Smooth muscle cell (in vitro differentiated cells): ENCODE results near the gene BDP1. TPM values are rescaled to one million over a fixed set of nuclear protein-coding genes. Genes with fewer than 3 reads are reported as not detected.
"Not testable (repeated sequence)": the region's sequence is repeated elsewhere in the genome, so short reads cannot be mapped to it uniquely, and the experiment has no call there.

Source experiments
- DNase-seq: peaks from one replicate; lab custom pipeline; 2025; ENCODE audit not compliant: unreplicated experiment; lab: John Stamatoyannopoulos, UW
- H2AFZ ChIP-seq: fragments of 200-600 bp; sonication (generic); 2 replicates; pipeline ENCODE4 v1.6.0; 2016; ENCODE audit warnings: antibody characterized with exemption, low read depth, mild to moderate bottlenecking
- H3F3A ChIP-seq: fragments of 200-600 bp; sonication (generic); 2 replicates; pipeline ENCODE4 v1.6.0; 2017; ENCODE audit warnings: antibody characterized with exemption, low read depth
- H3K27ac ChIP-seq: fragments of 200-600 bp; sonication (generic); 2 replicates; pipeline ENCODE4 v1.5.1; 2016; ENCODE audit warnings: low read depth, mild to moderate bottlenecking
- H3K27me3 ChIP-seq: fragments of 200-600 bp; sonication (generic); 2 replicates; pipeline ENCODE4 v1.6.1; 2016; ENCODE audit warnings: low read depth, mild to moderate bottlenecking
- H3K36me3 ChIP-seq: fragments of 200-600 bp; sonication (generic); 2 replicates; pipeline ENCODE4 v1.5.1; 2016; ENCODE audit warnings: low read depth
- H3K4me1 ChIP-seq: fragments of 200-600 bp; sonication (generic); 2 replicates; pipeline ENCODE4 v1.5.1; 2016; ENCODE audit warnings: low read depth
- H3K4me2 ChIP-seq: fragments of 200-600 bp; sonication (generic); 2 replicates; pipeline ENCODE4 v1.6.0; 2016; ENCODE audit warnings: mild to moderate bottlenecking
- H3K4me3 ChIP-seq: fragments of 200-600 bp; sonication (generic); 2 replicates; pipeline ENCODE4 v1.5.1; 2016; ENCODE audit warnings: mild to moderate bottlenecking
- H3K79me2 ChIP-seq: fragments of 200-600 bp; sonication (generic); 2 replicates; pipeline ENCODE4 v1.6.0; 2016; ENCODE audit warnings: low read depth, mild to moderate bottlenecking
- H3K9ac ChIP-seq: fragments of 200-600 bp; sonication (generic); 2 replicates; pipeline ENCODE4 v1.6.0; 2016; ENCODE audit warnings: low read depth
- H3K9me3 ChIP-seq: fragments of 200-600 bp; sonication (generic); replicated peaks from 2 replicates; pipeline ENCODE4 v1.5.1; 2016; ENCODE audit warnings: low read depth
- H4K20me1 ChIP-seq: fragments of 200-600 bp; sonication (generic); 2 replicates; pipeline ENCODE4 v1.6.0; 2016; ENCODE audit warnings: low read depth
- WGBS: methylation state at CpG from one replicate; pipeline ENCODE4 v1.1.7; 2016; ENCODE audit warnings: low lambda C conversion rate; 5-methylcytosine and 5-hydroxymethylcytosine counted together
- polyA plus RNA-seq: library from polyadenylated mRNA; unstranded; fragments of >200 nt; fragmentation: Nextera tagmentation; extraction: Ambion mirVana; gene quantifications from 2 replicates; pipeline ENCODE4 v1.2.1, GENCODE V29; 2016
- total RNA-seq: library from RNA; depleted of rRNA; stranded (reverse); fragments of >200 nt; gene quantifications from 2 replicates; pipeline ENCODE4 v1.2.3, GENCODE V29; 2014
- TF ChIP-seq, protein P1 (sequence below): fragments of 200-600 bp; sonication (generic); IDR thresholded peaks from 2 replicates; pipeline ENCODE4 v1.5.1; 2017; ENCODE audit warnings: borderline replicate concordance, mild to moderate bottlenecking, antibody characterized with exemption; ENCODE audit not compliant: insufficient read depth, poor library complexity, severe bottlenecking

Gene BDP1
- total and polyA plus RNA-seq, 2 experiments from 2014 or later: 13.5 to 32.8 TPM

DNA sequence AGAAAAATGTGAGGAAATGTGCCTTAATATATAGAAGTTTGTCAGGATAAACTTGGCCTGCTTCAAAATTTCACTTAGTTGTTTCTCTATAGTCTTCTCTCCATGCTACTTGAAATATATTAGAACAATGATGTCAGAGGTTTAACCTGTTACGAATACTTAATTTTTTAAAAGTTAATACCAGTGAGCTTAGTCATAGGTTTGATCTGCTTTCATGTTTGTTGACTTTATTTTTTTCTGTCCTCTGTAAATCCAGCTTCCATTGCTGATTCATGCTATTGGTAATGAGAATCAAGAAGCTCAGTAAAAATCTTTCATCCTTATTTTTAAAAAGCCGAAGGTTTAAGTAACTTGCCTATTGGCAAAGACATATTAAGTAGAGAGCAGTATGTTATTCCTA is 27.9 kb downstream of the BDP1 start:
- Histone ChIP-seq H3K9ac (peak overlapping the region; percentile 33), H3K4me3 (no peak overlapping the region), H3F3A (no peaks in the 10 kb centered on the region), H3K36me3 (peaks cover 26% of the 10 kb centered on the region), H3K9me3 (no peaks in the 10 kb centered on the region), H3K4me2 (peak overlapping the region; percentile 54), H2AFZ (no peak overlapping the region), H3K27ac (peak overlapping the region; percentile 85), H3K79me2 (peaks cover 19% of the 10 kb centered on the region), H3K27me3 (no peaks in the 10 kb centered on the region), H3K4me1 (peaks cover 3% of the 10 kb centered on the region), H4K20me1 (peaks cover 8% of the 10 kb centered on the region)
- DNase-seq: no peak
- TF ChIP-seq, protein P1, sequence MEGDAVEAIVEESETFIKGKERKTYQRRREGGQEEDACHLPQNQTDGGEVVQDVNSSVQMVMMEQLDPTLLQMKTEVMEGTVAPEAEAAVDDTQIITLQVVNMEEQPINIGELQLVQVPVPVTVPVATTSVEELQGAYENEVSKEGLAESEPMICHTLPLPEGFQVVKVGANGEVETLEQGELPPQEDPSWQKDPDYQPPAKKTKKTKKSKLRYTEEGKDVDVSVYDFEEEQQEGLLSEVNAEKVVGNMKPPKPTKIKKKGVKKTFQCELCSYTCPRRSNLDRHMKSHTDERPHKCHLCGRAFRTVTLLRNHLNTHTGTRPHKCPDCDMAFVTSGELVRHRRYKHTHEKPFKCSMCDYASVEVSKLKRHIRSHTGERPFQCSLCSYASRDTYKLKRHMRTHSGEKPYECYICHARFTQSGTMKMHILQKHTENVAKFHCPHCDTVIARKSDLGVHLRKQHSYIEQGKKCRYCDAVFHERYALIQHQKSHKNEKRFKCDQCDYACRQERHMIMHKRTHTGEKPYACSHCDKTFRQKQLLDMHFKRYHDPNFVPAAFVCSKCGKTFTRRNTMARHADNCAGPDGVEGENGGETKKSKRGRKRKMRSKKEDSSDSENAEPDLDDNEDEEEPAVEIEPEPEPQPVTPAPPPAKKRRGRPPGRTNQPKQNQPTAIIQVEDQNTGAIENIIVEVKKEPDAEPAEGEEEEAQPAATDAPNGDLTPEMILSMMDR: no peak
- WGBS: 38% methylated on average over 2 of the region's 2 CpGs

GRCh38 chr5:71492817-71493615 is 37.6 kb downstream of the BDP1 start:
- no peaks in the 10 kb centered on the region for H3K9me3 ChIP-seq
- no peak overlapping the region for H2AFZ ChIP-seq
- no peaks in the 10 kb centered on the region for H3F3A ChIP-seq
- H3K27ac ChIP-seq: no peak overlapping the region
- H3K4me1 ChIP-seq: no peaks in the 10 kb centered on the region
- no peak overlapping the region for H3K4me3 ChIP-seq
- no peaks in the 10 kb centered on the region for H3K27me3 ChIP-seq
- TF ChIP-seq, protein P1: no peak
- peaks cover 14% of the 10 kb centered on the region for H3K79me2 ChIP-seq
- H3K4me2 ChIP-seq: no peak overlapping the region
- no peak for DNase-seq
- WGBS: 98% methylated on average over 5 of the region's 5 CpGs
- H3K36me3 ChIP-seq: peaks cover 25% of the 10 kb centered on the region
- peaks cover 15% of the 10 kb centered on the region for H4K20me1 ChIP-seq
- no peak overlapping the region for H3K9ac ChIP-seq

- peaks cover 15% of the 10 kb centered on the region for H4K20me1 ChIP-seq
- not testable (repeated sequence) for H3K4me1 ChIP-seq
- H3K36me3 ChIP-seq: peaks cover 15% of the 10 kb centered on the region
Observed at GRCh38 chr5:71494202-71494601, 38.8 kb downstream of the BDP1 start.

DNA sequence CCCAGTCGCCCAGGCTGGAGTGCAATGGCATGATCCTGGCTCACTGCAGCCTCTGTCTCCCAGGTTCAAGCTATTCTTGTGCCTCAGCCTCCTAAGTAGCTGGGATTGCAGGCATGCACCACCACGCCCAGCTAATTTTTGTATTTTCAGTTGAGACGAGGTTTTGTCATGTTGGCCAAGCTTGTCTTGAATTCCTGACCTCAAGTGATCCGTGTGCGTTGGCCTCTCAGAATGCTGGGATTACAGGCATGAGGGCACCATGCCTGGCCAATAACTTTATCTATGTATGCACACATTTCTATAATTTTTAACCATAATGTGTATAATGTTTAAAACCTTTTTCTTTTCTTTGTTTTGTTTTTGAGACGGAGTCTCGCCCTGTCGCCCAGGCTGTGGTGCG is 43.3 kb downstream of the BDP1 start:
- peaks cover 11% of the 10 kb centered on the region for H3K36me3 ChIP-seq
- not testable (repeated sequence) for H3K9ac ChIP-seq, H3K9me3 ChIP-seq, H3K4me2 ChIP-seq, H3K27ac ChIP-seq, H3K4me1 ChIP-seq, H3K4me3 ChIP-seq, H3F3A ChIP-seq, DNase-seq, H3K27me3 ChIP-seq, H2AFZ ChIP-seq, H4K20me1 ChIP-seq, H3K79me2 ChIP-seq
- 98% methylated on average over 9 of the region's 9 CpGs for WGBS

More at GRCh38 chr5:71494202-71494601, 38.8 kb downstream of the BDP1 start:
- not testable (repeated sequence) for H3K27ac ChIP-seq, H3F3A ChIP-seq, H2AFZ ChIP-seq, H3K9me3 ChIP-seq, H3K4me3 ChIP-seq, H3K9ac ChIP-seq, DNase-seq, H3K27me3 ChIP-seq, H3K4me2 ChIP-seq
- H3K79me2 ChIP-seq: peaks cover 12% of the 10 kb centered on the region
- WGBS: 98% methylated on average over 4 of the region's 4 CpGs
